CD4-positive, alpha-beta T cell treated with Interleukin-21 for 1 hour (primary cell): Measurements from ENCODE around the gene SMARCD1.
A peak's percentile ranks its signal among the peaks of the same experiment; 100 is the strongest.
"Not testable (repeated sequence)": the region's sequence is repeated elsewhere in the genome, so short reads cannot be mapped to it uniquely, and the experiment has no call there.

Experiments
- DNase-seq: peaks from one replicate; pipeline ENCODE4 v3.0.0-alpha.2; 2020

The SMARCD1 gene

DNA sequence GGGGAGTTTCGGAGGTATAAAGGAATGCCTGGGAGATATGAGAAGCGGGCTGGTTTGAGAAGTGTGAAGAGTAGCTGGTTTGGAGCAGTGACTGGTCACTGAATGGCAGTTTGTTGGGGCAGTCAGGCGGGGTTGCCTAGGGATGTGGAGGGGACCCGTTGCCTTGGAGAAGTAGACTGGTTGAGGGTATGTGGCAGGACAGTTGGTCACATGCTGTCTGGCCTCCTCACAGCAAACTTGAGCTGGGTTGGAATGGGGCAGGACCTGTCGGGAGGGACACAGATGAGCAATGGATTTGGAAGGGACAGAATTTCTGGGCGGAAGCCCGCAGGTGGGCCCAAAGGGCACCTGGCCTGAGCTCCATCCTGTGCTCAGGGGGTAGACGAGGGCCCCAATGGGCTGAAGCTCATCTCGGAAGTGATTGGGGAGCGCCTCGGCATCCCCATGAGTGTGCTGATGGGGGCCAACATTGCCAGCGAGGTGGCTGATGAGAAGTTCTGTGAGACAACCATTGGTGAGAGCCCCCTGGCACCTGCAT is 20.8 kb downstream of the SMARCD1 start:
- DNase-seq, result no peak

DNA sequence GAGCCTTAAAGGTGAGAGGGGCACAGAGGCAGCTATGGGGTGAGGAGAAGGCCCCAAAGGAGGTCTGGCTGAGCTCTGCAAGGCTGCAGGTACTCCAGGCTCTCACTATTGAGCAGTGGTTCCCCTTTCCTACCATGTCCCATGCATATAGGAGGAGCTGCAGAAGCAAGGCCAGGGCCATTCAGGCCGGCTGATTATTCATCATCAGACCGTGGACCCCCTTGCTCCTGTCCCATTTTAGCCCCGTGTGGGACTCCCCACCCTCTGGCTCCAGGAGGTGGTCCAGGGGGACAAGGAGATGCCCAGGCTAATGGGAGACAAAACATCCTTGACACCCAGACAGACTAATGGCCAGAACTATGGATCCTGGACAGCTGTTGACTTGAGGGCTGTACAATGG is 21.8 kb downstream of the SMARCD1 start:
- DNase-seq, result no peak

DNA sequence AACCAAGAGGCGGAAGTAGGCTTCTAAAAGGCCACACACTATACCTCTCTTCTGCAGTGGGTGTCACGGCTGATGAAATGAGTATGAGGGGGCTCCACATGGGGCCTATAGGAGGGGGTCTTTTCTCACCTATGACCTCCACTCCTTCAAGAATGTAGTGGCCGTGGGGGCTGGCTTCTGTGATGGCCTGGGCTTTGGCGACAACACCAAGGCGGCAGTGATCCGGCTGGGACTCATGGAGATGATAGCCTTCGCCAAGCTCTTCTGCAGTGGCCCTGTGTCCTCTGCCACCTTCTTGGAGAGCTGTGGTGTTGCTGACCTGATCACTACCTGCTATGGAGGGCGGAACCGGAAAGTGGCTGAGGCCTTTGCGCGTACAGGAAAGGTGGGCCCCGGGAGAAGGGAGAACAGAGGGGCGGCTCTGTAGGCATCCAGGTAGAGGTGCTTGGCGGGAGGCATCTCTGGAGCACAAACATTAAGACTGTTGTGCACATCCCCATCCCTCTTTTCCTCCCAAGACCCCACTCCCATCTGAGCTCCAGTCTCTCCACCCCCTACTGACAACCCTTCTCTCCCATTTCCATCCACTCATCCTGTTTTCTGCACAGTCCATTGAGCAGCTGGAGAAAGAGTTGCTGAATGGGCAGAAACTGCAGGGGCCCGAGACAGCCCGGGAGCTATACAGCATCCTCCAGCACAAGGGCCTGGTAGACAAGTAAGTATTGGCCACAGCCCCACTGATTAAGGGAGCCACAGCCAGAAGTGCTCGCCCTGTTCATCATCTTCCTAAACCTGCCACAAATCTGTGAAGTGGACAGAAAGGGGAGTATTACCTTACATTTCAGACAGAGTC is 22.5 kb downstream of the SMARCD1 start:
- no peak for DNase-seq

DNA sequence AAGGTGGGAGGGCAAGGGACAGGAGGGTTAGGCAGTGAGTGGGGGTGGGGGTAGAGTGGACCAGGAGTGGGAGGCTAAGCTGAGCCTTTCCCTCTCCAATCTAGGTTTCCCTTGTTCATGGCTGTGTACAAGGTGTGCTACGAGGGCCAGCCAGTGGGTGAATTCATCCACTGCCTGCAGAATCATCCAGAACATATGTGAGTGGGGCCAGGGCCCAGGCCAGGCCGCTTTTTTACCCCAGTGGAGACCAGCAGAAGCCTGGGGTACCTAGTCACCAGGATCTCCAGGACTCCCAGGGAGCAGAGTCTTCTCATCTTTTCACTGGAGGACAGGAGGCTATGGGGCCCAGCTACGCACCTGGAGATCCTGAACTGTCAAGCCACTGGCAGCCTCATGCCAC is 24.2 kb downstream of the SMARCD1 start:
- DNase-seq, result no peak

DNA sequence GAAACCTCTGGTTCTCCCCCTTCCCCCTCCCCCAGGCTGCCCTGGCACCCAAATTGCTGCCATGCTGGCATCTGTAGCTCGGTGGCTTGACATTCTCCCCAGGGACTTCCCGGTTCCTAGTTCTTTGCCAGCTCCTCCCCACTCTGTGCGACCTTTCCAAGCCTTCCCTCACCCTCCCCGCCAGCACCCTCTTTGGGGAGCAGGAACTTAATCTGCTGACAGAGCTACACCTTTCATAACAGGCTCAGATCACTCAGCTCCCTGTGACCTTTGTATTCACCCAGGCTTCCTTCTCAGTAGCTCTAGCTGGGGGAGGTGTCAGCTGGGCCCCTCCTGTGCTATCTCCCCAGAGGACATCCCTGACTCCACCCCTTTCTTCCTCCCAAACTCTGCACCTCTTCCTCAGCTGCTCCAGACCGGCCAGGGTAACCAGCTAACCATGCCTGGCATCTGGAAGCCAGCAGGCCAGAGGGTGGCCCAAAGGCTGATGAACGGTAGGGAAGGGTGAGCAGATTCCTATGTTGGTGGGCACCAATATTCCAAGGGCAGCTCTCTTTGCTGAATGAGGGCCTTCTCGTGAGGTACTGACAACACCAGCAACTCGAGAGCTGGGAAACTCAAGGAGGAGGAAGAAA is 25.1 kb downstream of the SMARCD1 start:
- no peak for DNase-seq

DNA sequence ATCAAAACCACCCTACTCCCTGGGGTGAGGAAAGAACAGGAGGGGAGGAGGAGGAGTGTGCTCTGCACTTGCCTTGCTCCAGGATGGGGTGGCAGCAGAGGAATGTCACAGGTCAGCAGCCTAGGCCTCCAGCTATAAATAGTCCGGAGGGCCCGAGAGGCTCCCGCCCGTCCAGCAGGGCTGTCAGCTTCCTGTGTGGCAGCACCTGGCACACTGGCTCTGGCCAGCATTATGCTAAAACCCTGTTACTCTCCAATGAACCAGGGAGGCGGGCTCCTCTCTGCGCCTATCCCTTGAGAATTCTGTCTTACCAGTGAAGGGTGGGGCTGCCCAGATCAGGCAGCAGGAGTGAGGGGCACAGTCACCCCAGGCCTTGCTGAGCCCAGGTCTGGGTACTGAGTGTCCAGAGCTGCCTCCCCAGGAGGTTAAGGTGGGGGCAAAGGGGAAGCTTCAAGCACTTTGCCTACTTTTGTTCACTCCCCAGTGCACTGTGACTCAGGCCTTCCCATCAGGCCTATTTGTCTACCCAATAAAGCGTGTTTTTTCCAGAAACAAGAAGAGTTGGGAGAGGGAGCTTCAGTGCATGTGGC is 25.7 kb downstream of the SMARCD1 start:
- DNase-seq, result no peak

DNA sequence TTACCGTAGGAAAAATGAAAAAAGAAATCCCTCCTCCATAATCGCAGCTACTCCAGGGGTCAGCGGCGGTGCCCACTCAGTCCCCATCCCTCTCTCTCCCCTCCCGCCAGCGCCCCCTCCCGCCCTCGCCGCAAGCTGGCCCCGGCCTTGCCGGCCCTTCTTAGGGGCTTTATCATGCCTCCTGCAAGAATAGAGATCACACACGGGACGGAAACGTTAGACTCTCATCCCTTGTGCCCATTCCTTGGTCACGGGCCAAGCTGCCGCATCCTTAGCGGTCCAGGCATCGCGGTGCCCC is 26.2 kb downstream of the SMARCD1 start:
- DNase-seq, result no peak

DNA sequence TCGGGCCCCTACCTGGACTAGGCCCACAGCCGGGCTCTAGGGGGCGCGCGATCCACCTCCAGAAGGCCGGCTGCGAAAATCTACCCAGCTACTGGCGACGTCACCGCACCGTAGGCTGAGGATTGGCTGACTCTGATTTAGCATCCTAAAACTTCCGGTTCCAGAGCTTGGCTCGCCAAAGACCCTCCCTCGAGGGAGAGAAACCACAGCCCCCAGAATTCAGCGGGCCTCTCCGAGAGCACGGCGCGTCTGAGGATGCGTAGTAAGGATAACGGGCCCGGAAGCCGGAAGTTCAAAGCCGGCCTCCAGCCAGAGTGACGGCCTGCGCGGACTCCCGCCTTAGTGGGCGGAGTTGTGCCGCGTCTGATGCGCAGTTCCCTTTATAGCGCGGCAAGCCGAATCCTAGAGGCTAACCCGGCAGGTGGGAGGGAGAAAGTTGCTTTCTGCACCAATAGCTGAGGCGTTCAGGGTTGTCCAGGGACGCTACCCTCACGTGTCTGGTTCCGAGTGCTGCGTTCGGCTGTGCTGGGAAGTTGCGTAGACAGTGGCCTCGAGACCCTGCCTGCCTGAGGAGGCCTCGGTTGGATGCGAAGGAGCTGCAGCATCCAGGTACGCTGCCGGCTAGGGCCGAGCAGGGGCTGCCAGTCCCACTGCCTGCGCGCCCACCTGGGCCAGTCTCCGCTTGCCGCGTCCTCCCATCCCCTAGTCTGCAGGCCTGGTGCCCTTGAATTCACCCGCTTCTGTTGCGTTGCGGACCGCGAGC is 26.7 kb downstream of the SMARCD1 start, which contains the start of gene COX14:
TSS of gene COX14 (plus strand) at position 544 of the 763 bp plus-strand sequence. CDS start 7,808 bp downstream, outside the sequence.
- DNase-seq, result peak; percentile 100

DNA sequence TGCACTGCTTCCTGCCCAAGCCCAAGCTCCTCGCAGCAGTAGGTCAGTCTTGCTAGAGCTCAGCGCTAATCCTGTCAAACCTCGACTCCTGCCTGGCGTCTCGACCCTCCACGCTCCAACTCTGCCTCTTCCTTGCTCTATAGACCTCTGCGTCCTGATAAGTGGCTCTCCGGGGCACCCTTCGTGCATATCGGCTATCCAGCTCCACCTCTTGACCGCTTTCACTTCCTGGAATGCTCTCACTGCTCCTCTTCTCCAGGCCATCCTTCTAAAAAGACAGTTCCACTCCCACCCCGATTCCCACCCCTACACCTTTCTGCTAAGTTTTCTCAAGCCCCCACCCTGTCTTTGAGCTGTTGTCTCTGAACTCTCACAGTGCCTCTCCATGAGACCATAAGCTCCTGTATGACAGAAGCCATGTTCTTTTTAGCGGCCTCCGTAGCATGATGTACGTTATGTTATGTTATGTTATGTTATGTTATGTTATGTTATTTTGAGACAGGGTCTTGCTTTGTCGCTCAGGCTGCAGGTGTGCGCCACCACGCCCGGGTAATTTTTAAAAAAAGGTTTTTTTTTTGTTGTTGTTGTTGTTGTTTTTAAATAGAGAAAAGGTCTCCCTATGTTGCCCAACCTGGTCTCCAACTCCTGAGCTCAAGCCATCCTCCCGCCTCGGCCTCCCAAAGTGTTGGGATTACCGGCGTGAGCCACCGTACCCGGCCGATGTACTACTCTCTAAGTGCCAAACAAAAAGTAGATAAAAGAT is 27.5 kb downstream of the SMARCD1 start:
- DNase-seq, result no peak

DNA sequence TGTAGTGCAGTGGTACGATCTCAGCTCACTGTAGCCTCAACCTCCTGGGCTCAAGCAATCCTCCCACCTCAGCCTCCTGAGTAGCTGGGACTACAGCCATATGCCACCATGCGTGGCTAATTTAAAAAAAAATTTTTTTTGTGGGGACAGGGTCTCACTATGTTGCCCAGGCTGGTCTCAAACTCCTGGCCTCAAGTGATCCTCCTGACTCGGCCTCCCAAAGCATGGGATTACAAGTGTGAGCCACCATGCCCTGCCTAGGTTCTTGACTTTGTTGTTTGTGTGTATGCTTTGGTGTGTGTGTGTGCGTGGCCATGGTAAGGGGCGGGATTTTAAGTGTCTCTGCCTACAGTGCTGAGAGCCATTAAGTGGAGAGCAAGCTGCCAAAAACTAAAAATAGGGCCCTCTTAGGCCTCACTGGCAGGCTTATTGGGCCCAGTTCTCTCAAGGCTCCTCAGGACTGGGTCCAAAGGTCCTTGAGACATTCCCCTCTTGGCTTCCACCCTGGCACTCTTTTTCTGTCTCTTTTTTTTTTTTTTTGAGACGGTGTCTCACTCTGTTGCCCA is 32.0 kb downstream of the SMARCD1 start:
- DNase-seq, result no peak

DNA sequence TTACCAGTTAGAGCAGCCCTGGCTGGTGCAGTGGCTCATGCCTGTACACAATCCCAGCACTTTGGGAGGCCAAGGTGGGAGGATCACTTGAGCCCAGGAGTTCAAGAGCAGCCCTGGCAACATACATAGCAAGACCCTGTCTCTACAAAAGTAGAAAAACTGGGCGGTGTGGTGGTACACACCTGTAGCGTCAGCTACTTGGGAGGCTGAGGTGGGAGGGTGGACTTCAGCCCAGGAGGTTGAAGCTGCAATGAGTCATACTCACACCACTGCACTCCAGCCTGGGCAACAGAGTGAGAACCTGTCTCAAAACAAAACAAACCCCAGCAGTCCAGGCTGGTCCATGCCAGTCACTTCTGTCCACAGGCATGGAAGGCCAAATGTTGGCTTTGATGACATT is 34.2 kb downstream of the SMARCD1 start:
- DNase-seq, result no peak

DNA sequence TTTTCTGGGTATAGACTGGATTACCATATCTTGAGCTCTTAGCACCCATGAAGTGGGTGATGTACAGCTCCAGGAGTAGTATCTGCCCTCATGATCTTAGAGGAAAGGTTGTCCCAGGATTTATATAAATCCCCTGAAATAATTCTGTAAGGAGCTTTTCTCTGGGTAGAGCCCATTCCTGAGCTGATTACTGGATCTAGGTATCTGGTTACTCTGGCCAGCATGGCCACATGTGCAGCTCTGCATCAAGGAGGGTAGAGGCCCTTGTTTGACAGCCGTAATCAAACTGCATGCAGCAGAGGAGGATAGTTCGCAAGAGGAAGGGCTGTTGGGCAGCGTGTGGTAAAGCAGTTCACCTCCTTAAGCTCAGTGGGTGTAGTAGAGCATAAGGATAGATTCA is 35.4 kb downstream of the SMARCD1 start:
- DNase-seq, result no peak

DNA sequence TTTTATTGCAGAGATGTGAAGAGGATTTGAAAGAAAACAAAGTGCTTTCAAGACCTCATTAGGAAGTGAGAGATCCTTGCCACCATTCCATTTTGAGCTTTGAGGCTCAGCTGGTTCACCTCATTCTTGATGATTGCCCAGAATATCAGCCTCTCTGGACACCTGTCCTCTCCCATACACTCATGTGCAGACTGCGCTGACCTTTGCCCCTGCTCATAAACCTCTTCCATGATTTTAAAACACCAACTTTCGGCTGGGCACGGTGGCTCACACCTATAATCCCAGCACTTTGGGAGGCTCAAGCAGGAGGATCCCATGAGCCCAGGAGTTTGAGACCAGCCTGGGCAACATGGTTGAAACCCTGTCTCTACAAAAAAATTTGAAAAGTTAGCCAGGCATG is 35.8 kb downstream of the SMARCD1 start:
- DNase-seq, result no peak

DNA sequence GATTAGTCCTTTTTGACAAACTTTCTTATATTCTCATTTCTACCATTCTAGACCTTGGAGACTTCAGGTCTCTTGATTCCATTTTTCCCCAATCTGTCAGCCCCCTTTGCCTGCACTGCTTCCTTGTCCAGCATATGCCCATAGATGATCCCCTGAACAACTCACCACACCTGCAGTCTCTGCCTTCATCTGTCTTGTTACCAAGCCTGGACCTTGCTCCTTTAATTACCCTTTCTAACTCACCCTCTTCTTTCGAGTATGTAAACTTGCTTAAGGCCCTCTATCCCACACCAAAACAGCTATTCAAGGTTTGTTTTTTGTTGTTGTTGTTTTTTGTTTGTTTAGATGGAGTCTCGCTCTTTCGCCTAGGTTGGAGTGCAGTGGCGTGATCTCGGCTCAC is 36.5 kb downstream of the SMARCD1 start:
- DNase-seq, result no peak

DNA sequence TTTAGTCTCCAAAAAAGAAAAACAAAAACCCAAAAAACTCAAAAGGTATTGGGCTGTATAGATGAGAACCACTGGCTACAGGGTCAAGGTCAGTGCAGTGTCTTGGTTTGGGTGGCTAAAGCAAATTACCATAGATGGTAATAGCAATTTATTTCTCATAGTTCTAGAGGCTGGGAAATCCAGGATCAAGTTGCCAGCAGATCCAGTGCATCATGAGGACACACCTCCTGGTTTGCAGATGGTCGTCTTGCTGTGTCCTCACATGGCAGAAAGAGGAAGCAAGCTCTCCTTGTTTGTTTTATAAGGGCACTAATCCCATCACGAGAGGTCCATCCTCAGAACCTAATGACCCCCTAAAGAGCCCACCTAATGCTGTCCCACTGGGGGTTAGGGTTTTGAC is 38.1 kb downstream of the SMARCD1 start:
- DNase-seq, result no peak

DNA sequence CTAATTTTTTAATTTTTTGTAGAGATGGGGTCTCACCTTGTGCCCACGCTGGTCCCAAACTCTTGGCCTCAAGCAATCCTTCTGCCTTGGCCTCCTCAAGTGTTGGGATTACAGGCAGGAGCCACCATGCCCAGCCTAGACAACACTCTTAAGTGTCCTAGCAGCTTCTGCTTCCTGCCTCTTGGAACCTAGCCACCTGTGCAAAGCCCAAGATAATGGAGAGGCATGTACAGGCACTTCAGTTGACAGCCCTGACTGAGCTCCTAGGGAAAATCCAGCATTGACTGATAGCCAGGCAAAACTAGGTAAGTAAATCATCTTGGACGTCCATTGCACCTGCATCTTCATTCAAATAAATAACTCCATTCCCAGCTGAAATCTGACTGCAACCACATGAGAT is 42.4 kb downstream of the SMARCD1 start:
- DNase-seq, result no peak

DNA sequence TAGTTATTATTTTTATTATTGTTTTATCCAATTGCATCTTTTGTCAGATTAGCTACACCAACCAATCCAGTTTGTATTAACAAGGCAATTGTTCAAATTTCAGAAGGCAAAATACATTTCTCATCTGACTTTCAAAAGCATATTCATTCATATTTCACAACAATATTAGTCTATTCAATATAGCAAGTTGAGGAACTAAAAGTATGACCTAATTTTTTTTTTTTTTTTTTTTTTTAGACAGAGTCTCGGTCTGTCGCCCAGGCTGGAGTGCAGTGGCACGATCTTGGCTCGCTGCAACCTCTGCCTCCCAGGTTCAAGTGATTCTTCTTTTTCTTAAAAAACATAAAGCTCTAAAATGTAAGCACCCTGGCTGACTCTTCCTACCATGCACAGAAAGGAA is 44.1 kb downstream of the SMARCD1 start:
- DNase-seq, result no peak

DNA sequence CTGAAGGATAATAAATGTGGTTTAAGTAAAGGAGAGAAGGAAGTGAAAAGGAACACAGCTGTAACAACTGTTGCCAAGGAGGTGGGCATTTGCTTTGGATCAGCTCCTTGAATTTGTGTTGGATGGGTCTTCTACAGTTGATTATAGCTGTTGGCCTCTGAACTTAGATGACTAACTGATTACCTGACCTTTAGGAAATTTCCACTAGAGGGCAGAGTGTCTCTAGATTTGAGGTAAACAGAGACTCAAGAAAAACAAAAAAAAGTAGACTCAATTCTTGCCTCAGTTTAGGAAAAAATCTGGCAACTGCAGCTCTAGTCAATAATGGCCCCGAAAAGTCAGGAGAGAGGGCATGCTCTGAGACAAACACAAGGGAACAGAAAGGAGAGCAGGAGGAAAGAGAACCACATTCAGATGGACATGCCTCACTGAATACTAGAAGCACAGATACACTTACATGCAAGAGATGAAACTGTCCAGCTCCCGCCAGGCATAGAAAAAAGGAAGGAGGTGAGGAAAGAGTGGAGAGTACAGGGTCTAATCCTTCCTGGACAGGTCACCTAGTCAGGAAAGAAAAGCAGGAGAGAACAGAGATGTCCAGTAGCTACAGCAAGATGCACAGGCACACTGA is 47.5 kb downstream of the SMARCD1 start:
- peak; percentile 67 for DNase-seq

DNA sequence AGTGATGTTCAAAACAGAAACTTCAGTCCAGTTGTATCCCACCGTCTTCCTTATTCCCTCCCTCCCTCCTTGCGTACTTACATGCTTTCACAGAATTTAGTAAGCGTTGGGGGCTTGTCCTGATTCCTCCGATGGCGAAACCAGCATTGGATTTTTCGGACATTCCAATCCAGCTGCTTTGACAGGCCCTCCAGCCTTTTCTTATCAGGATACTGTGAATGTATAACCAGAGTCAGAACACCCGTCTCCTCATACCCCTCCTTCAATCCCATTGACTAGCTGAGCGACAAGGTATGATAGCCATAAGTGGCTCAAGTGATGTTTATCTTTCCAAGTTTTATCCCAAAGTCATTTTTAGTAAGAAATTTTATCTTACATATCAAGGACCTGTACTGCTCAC is 57.9 kb downstream of the SMARCD1 start:
- no peak for DNase-seq

DNA sequence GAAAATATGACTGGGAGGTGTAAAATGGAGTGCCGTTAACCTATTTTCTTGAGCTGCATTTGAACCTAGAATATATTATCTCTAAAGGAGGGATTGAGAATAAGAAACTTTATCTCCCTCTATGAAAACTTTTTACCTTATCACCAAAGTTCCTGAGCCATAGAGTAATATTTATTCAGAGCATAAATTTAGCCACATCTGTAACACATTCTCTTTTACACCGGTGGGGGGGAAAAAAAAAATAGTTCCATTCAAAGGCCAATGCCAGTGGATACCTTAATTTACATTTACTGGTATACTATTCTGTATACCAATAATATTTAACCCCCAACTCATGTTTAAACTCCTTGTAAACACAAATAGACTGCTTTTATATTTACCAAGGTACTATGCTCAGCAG is 60.3 kb downstream of the SMARCD1 start:
- DNase-seq, result no peak

DNA sequence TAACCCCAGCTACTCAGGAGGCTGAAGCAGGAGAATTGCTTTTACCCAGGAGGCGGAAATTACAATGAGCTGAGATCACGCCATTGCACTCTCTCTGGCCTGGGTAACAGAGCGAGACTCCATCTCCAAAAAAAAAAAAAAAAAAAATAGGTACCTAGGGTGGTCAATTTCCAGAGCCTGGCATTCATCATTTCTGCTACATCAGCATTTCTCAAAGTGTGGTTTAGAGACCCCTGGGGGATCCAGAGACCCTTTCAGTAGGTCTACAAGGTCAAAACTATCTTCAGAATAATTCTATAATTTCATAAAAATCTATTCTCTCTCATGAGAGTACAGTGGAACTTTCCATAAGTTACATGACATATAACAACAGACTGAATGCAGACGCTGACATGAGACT is 62.1 kb downstream of the SMARCD1 start:
- no peak for DNase-seq

DNA sequence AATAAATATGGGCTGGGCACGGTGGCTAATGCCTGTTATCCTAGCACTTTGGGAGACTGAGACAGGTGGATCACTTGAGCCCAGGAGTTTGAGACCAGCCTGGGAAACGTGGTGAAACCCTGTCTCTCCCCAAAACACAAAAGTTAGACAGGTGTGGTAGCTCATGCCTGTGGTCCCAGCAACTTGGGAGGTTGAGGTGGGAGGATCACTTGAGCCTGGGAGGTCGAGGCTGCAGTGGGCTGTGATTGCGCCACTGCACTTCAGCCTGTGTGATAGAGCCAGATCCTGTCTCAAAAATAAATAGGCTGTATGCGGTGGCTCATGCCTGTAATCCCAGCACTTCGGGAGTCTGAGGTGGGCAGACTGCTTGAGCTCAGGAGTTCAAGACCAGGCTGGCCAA is 62.9 kb downstream of the SMARCD1 start:
- not testable (repeated sequence) for DNase-seq
